ENCODE measurements around the gene NASP.

Gene NASP

GRCh38 chr1:45667321-45668111, 83.7 kb downstream of the NASP start:
- FAIRE-seq (no peak), DNase-seq (ENCODE audit: insufficient read length, low spot score) (no peak)
- TF ChIP-seq CTCF (IDR thresholded peaks at IDR 0.05; ENCODE audit: insufficient read depth, missing control alignments): no peak

Measured in D721Med (cell line).